Esophagus muscularis mucosa (tissue), 4 donors: Measurements from ENCODE around the gene DOCK6. TPM values are rescaled to one million over a fixed set of nuclear protein-coding genes. Genes with fewer than 3 reads are reported as not detected.

Experiments used
- DNase-seq: peaks from one replicate; pipeline ENCODE4 v3.0.0-alpha.2; 2017; ENCODE audit errors: extremely low spot score
- H3K27ac ChIP-seq, 4 donors: fragments of 200-600 bp; sonication (generic); replicated peaks in 1 of 4; 1 replicate in 3 of 4; 2 replicates in 1 of 4; pipeline ENCODE4 v1.5.1; 2016 to 2019; ENCODE audit warnings: mild to moderate bottlenecking in 1 of 4
- H3K27me3 ChIP-seq, 4 donors: fragments of 200-600 bp; sonication (generic); one replicate each; pipeline versions ENCODE4 v1.5.1 to v1.6.0; 2016 to 2019
- H3K36me3 ChIP-seq, 4 donors: fragments of 200-600 bp; sonication (generic); one replicate each; pipeline ENCODE4 v1.5.1; 2016 to 2019
- H3K4me1 ChIP-seq, 4 donors: fragments of 200-600 bp; sonication (generic); one replicate each; pipeline ENCODE4 v1.5.1; 2016 to 2019
- H3K4me3 ChIP-seq, 4 donors: fragments of 200-600 bp; sonication (generic); 1 replicate in 2 of 4; 2 replicates in 2 of 4; pipeline ENCODE4 v1.5.1; 2016 to 2019; ENCODE audit warnings: mild to moderate bottlenecking in 4 of 4, moderate library complexity in 1 of 4
- H3K9me3 ChIP-seq, 4 donors: fragments of 200-600 bp; sonication (generic); 1 replicate in 3 of 4; 2 replicates in 1 of 4; pipeline ENCODE4 v1.5.1; 2016 to 2019
- CTCF ChIP-seq, 3 experiments: fragments of 200-600 bp in 2 of 3; fragments of 450-650 bp in 1 of 3; sonication (generic) in 2 of 3; IDR thresholded peaks; one replicate each; pipeline ENCODE4 v1.5.1; 2017 to 2019; ENCODE audit warnings: antibody characterized with exemption in 3 of 3, mild to moderate bottlenecking in 2 of 3, moderate library complexity in 1 of 3
- EP300 ChIP-seq: sonication (generic); formaldehyde crosslinking; IDR thresholded peaks from one replicate; pipeline ENCODE4 v1.6.1; 2017; ENCODE audit warnings: antibody characterized with exemption
- POLR2A ChIP-seq: fragments of 450-650 bp; IDR thresholded peaks from one replicate; pipeline ENCODE4 v1.6.1; 2017; ENCODE audit warnings: antibody characterized with exemption, moderate library complexity, mild to moderate bottlenecking, low read depth
- POLR2AphosphoS5 ChIP-seq, 2 donors: sonication (generic); formaldehyde crosslinking; IDR thresholded peaks; one replicate each; pipeline ENCODE4 v1.6.1; 2017; ENCODE audit warnings: antibody characterized with exemption in 2 of 2
- WGBS: methylation state at CpG from one replicate; pipeline ENCODE4 v1.1.5; 2018; 5-methylcytosine and 5-hydroxymethylcytosine counted together
- intact Hi-C: fragments of 100-400 bp; cut with DNase I; formaldehyde crosslinking; loops from one replicate; pipeline ENCODE4 v1.15.1; 2023
- total RNA-seq, 4 donors: library from RNA; depleted of rRNA; stranded (reverse); fragments of >200 nt; gene quantifications; one replicate each; pipeline versions ENCODE4 v1.1.0 to v1.2.1, GENCODE V29; 2016

DOCK6 gene
- total RNA-seq, 4 donors from 2014 or later = 32.6 to 51.0 (median 40.1) TPM

- no peak for DNase-seq
- Histone ChIP-seq H3K27ac (no peak overlapping the region), H3K4me1 (no peaks in the 10 kb centered on the region), H3K36me3 (peaks cover 11 to 89% (median 67%) of the 10 kb centered on the region in 4 donors), H3K4me3 (no peak overlapping the region), H3K9me3 (no peaks in the 10 kb centered on the region), H3K27me3 (no peaks in the 10 kb centered on the region)
- intact Hi-C loops = no loop called here
- WGBS = 82% methylated on average over 4 of the region's 4 CpGs
- TF ChIP-seq CTCF (IDR thresholded peaks at IDR 0.05) (no peak), POLR2A (no peak), EP300 (no peak), POLR2AphosphoS5 (IDR thresholded peaks at IDR 0.05) (no peak)
Observed at GRCh38 chr19:11232555-11232954, 29.8 kb downstream of the DOCK6 start.

GRCh38 chr19:11230621-11231386, 31.5 kb downstream of the DOCK6 start:
- Histone ChIP-seq H3K4me1 (no peaks in the 10 kb centered on the region), H3K4me3 (no peak overlapping the region), H3K9me3 (no peaks in the 10 kb centered on the region), H3K27ac (no peak overlapping the region), H3K27me3 (no peaks in the 10 kb centered on the region), H3K36me3 (peaks cover 11 to 89% (median 65%) of the 10 kb centered on the region in 4 donors)
- WGBS = 97% methylated on average over 4 of the region's 7 CpGs
- no peak for DNase-seq
- intact Hi-C loops = no loop called here
- TF ChIP-seq POLR2AphosphoS5 (IDR thresholded peaks at IDR 0.05) (no peak), EP300 (no peak)

GRCh38 chr19:11227195-11227886, 35.0 kb downstream of the DOCK6 start:
- Histone ChIP-seq H3K4me1 (no peaks in the 10 kb centered on the region), H3K4me3 (no peak overlapping the region), H3K9me3 (no peaks in the 10 kb centered on the region), H3K27ac (no peak overlapping the region), H3K27me3 (no peaks in the 10 kb centered on the region), H3K36me3 (peaks cover 13 to 88% (median 56%) of the 10 kb centered on the region in 4 donors)
- TF ChIP-seq POLR2AphosphoS5 (IDR thresholded peaks at IDR 0.05) (no peak), EP300 (no peak), POLR2A (no peak), CTCF (IDR thresholded peaks at IDR 0.05) (no peak)
- WGBS = 83% methylated on average over 10 of the region's 14 CpGs
- no peak for DNase-seq
- intact Hi-C loops = no loop called here

GRCh38 chr19:11226716-11227166, 35.6 kb downstream of the DOCK6 start:
- 100% methylated on average over 1 of the region's 1 CpG for whole genome bisulfite sequencing
- Histone ChIP-seq H3K27me3 (no peaks in the 10 kb centered on the region), H3K4me1 (no peaks in the 10 kb centered on the region), H3K27ac (no peak overlapping the region), H3K36me3 (peaks cover 19 to 88% (median 55%) of the 10 kb centered on the region in 4 donors), H3K9me3 (peaks cover 0 to 3% (median 1%) of the 10 kb centered on the region in 4 donors), H3K4me3 (no peak overlapping the region)
- no peak for DNase-seq
- no peak for TF ChIP-seq EP300
- no peak for TF ChIP-seq POLR2AphosphoS5 (IDR thresholded peaks at IDR 0.05)
- no peak for TF ChIP-seq POLR2A
- TF ChIP-seq CTCF (IDR thresholded peaks at IDR 0.05) = no peak
- intact Hi-C loops = no loop called here

GRCh38 chr19:11225815-11226214, 36.5 kb downstream of the DOCK6 start:
- Histone ChIP-seq H3K4me3 (no peak overlapping the region), H3K4me1 (no peaks in the 10 kb centered on the region), H3K27ac (no peak overlapping the region), H3K36me3 (peaks cover 22 to 88% (median 55%) of the 10 kb centered on the region in 4 donors), H3K27me3 (no peaks in the 10 kb centered on the region), H3K9me3 (peaks cover 0 to 12% (median 10%) of the 10 kb centered on the region in 4 donors)
- 97% methylated on average over 3 of the region's 3 CpGs for WGBS
- intact Hi-C loops = no loop called here
- TF ChIP-seq POLR2A = no peak
- no peak for TF ChIP-seq CTCF (IDR thresholded peaks at IDR 0.05)
- no peak for TF ChIP-seq POLR2AphosphoS5 (IDR thresholded peaks at IDR 0.05)
- TF ChIP-seq EP300 = no peak
- no peak for DNase-seq
